HepG2 (cell line): ENCODE results near the gene CIBAR2. TPM values are rescaled to one million over a fixed set of nuclear protein-coding genes. Genes with fewer than 3 reads are reported as not detected.

Source experiments
- ATF6 ChIP-seq: sonication (generic); formaldehyde crosslinking; conservative IDR thresholded peaks from 2 replicates; pipeline ENCODE4 v1.4.0; 2020; ENCODE audit warnings: missing genetic modification reagents
- CHD2 ChIP-seq: IDR thresholded peaks from 2 replicates; pipeline ENCODE4 v1.6.1; 2011; ENCODE audit warnings: low read depth, low read length, improper control_type of control experiment
- CSRNP2 ChIP-seq: sonication (generic); formaldehyde crosslinking; conservative IDR thresholded peaks from 2 replicates; pipeline ENCODE4 v1.8.0; 2022; ENCODE audit warnings: low read depth, missing genetic modification reagents
- ETS1 ChIP-seq: sonication (generic); formaldehyde crosslinking; IDR thresholded peaks from 2 replicates; pipeline ENCODE4 v1.4.0; 2020; ENCODE audit warnings: missing genetic modification reagents
- GZF1 ChIP-seq: sonication (generic); formaldehyde crosslinking; IDR thresholded peaks from 2 replicates; pipeline ENCODE4 v1.5.1; 2020; ENCODE audit warnings: mild to moderate bottlenecking, missing genetic modification reagents
- HDAC1 ChIP-seq: sonication (generic); formaldehyde crosslinking; IDR thresholded peaks from 2 replicates; pipeline ENCODE4 v1.5.1; 2020; ENCODE audit warnings: mild to moderate bottlenecking, missing genetic modification reagents
- HNRNPLL ChIP-seq: fragments of 200-400 bp; formaldehyde crosslinking; IDR thresholded peaks from 2 replicates; pipeline ENCODE4 v1.6.1; 2017; ENCODE audit warnings: mild to moderate bottlenecking, low read depth, low read length; ENCODE audit not compliant: poor library complexity, severe bottlenecking
- HOXD1 ChIP-seq: sonication (generic); formaldehyde crosslinking; IDR thresholded peaks from 2 replicates; pipeline ENCODE4 v1.5.0; 2020; ENCODE audit warnings: missing genetic modification reagents
- KDM4B ChIP-seq: sonication (generic); formaldehyde crosslinking; IDR thresholded peaks from 2 replicates; pipeline ENCODE4 v1.4.0; 2020; ENCODE audit warnings: missing genetic modification reagents
- NCOA2 ChIP-seq: sonication (generic); formaldehyde crosslinking; IDR thresholded peaks from 2 replicates; pipeline ENCODE4 v1.8.0; 2022; ENCODE audit warnings: inconsistent platforms
- REST ChIP-seq, 2 experiments: IDR thresholded peaks; 2 replicates each; pipeline ENCODE4 v1.6.1; 2011 to 2012; ENCODE audit warnings: low read length in 2 of 2, borderline replicate concordance in 1 of 2, low read depth in 1 of 2, mild to moderate bottlenecking in 1 of 2, moderate library complexity in 1 of 2
- SNRNP70 ChIP-seq: fragments of 200-400 bp; formaldehyde crosslinking; IDR thresholded peaks from 2 replicates; pipeline ENCODE4 v1.6.1; 2017; ENCODE audit warnings: mild to moderate bottlenecking, low read depth, low read length, moderate library complexity
- ZNF124 ChIP-seq: sonication (generic); formaldehyde crosslinking; IDR thresholded peaks from 2 replicates; pipeline ENCODE4 v1.4.0; 2020; ENCODE audit warnings: missing genetic modification reagents
- ZNF225 ChIP-seq: sonication (generic); formaldehyde crosslinking; IDR thresholded peaks from 2 replicates; pipeline ENCODE4 v1.4.0; 2020; ENCODE audit warnings: mild to moderate bottlenecking, missing genetic modification reagents
- ZNF275 ChIP-seq: sonication (generic); formaldehyde crosslinking; IDR thresholded peaks from 2 replicates; pipeline ENCODE4 v1.8.0; 2022; ENCODE audit warnings: missing genetic modification reagents, mild to moderate bottlenecking, inconsistent platforms, borderline replicate concordance
- ZNF619 ChIP-seq: sonication (generic); formaldehyde crosslinking; IDR thresholded peaks from 2 replicates; pipeline ENCODE4 v1.4.0; 2020; ENCODE audit warnings: mild to moderate bottlenecking, missing genetic modification reagents
- ZNF724P ChIP-seq: sonication (generic); formaldehyde crosslinking; IDR thresholded peaks from 2 replicates; pipeline ENCODE4 v1.8.0; 2022; ENCODE audit warnings: missing genetic modification reagents, borderline replicate concordance
- ZSCAN21 ChIP-seq: sonication (generic); formaldehyde crosslinking; IDR thresholded peaks from 2 replicates; pipeline ENCODE4 v1.8.0; 2022; ENCODE audit warnings: mild to moderate bottlenecking, missing genetic modification reagents, moderate library complexity, borderline replicate concordance
- ZSCAN29 ChIP-seq: sonication (generic); formaldehyde crosslinking; conservative IDR thresholded peaks from 2 replicates; pipeline ENCODE4 v1.4.0; 2020; ENCODE audit warnings: mild to moderate bottlenecking, missing genetic modification reagents
- polyA plus RNA-seq, 8 experiments: library from polyadenylated mRNA; depleted of rRNA in 3 of 8; stranded (reverse) in 7 of 8; unstranded in 1 of 8; fragments of >200 nt; fragmentation: Illumina TruSeq in 4 of 8; extraction: Trizol in 4 of 8; gene quantifications; 2 replicates each; pipeline versions ENCODE4 v1.2.1 to v1.2.3, GENCODE V29; 2011 to 2016; ENCODE audit warnings: low read depth in 4 of 8, missing spikeins in 1 of 8, mixed read lengths in 1 of 8; ENCODE audit not compliant: insufficient read depth in 1 of 8
- total RNA-seq, 5 experiments: library from RNA; depleted of rRNA; stranded (reverse); fragments of >200 nt; fragmentation: Illumina TruSeq; extraction: Trizol; gene quantifications; 2 replicates each; pipeline ENCODE4 v1.2.3, GENCODE V29; 2016; ENCODE audit warnings: low read depth in 1 of 5

The CIBAR2 gene
- total and polyA plus RNA-seq, 2 of the 13 experiments (the other 11 are each of a cell fraction or from before 2014, with no cell fraction given) = not detected

GRCh38 chr16:85136702-85137322, 24.5 kb upstream of the CIBAR2 start (continued):
- TF ChIP-seq SNRNP70 (no peak), ZNF275 (CRISPR knock-in tag) (no peak), ZNF724P (peak; percentile 82), NCOA2 (CRISPR knock-in tag) (no peak; the same call in 1 of the 2 replicates), HOXD1 (CRISPR knock-in tag) (0 out of 2 replicates have a peak, but pooled peaks have one; percentile 57), ZNF124 (CRISPR knock-in tag) (no peak), CSRNP2 (no peak; the same call in 1 of the 2 replicates), ETS1 (CRISPR knock-in tag) (no peak), ZSCAN21 (CRISPR knock-in tag) (no peak; the same call in 1 of the 2 replicates), ZSCAN29 (CRISPR knock-in tag) (peak; percentile 26; the same call in 1 of the 2 replicates), HDAC1 (CRISPR knock-in tag) (peak; percentile 79; the same call in 1 of the 2 replicates), KDM4B (CRISPR knock-in tag) (no peak; the same call in 1 of the 2 replicates), REST (IDR thresholded peaks at IDR 0.05; ENCODE audit: borderline replicate concordance in 1 of 2, low read depth in 1 of 2, low read length in 2 of 2) (peak in 1 of 2 experiments; percentile 28; a peak in 1 of 4 replicates), ZNF619 (CRISPR knock-in tag) (no peak), GZF1 (peak; percentile 53), HNRNPLL (no peak), ZNF225 (CRISPR knock-in tag) (0 out of 2 replicates have a peak, but pooled peaks have one; percentile 21), CHD2 (no peak), ATF6 (CRISPR knock-in tag) (no peak)
